ENCODE results near the gene ODF2L.

ODF2L gene

DNA sequence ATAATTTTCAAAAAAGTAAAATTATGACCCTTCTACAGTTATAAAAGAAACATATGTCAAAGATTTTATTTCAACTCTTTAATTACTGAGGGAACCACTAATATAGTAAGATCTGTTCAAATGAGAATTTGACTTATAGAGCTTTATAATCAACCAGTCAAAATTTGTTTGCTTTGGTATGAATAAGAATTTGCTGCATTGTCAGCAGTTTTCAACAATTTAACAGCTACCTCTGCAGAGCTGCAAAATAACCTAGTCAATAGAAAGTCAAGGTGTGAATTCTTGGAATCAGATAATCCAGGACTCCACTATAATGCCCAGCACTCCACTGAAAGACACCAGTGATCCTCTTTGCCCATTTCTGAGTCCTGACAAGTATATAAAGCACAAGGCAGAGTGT is 78.2 kb downstream of the ODF2L start:
- no peak for DNase-seq (ENCODE audit: low spot score)

DNA sequence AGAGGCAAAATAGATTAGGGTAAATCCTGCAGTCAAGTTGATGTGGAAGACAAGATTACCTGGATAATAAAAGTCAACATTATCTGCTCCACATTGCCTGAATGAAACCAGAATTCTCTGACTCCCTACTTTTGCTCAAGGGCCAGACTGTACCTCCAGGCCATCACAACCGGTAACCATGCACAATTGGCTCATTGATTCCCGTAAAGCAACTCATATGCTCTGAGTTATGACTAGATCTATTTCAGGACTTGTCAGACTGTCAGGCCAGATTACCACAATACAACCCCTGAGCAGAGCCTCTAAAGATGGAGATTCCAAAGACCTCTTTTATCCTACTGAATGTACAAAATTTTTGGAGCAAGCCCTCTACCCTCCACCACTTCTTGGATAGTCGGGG is 90.4 kb downstream of the ODF2L start:
- no peak for DNase-seq (ENCODE audit: low spot score)

DNA sequence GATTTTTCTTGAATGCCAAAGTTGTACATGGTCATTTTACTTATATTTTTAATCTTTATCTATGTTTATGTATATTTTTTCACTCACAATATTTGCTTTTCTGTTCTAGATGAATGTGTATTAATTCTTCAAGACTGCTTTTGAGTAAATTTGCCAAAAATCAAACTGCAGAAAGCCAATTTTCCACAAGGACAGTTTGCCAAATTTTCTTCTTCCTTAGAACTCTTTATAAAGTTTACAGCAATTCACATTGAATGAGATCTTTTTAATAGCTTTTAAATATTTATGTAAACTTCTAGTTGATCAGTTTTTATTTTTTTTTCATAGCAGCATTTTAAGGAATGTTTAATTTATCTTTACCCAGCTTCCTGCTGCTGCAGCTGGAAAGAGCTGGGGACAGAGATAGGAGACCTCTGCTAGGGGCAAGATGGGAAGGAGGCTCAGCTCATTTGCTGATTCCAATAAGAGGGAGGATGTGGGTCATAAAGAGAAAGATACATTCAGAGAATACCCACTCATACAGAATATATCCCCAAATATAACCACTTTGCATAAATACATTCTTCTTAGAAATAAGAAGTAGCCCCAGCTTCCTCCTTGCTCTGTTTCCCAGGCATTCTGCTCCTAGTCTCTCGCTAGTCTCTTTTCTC is 93.0 kb downstream of the ODF2L start:
- no peak for DNase-seq (ENCODE audit: low spot score)

All from hematopoietic multipotent progenitor cell treated with erythropoietin and hydrocortisone succinate and interleukin-3 and kit ligand, for 17 days (in vitro differentiated cells).